ENCODE results near the gene BRPF1.

The BRPF1 gene

GRCh38 chr3:9687514-9687913 is 44.0 kb upstream of the BRPF1 start:
- no peak for DNase-seq (ENCODE audit: extremely low read depth, low read depth)
- TF ChIP-seq, protein P1, sequence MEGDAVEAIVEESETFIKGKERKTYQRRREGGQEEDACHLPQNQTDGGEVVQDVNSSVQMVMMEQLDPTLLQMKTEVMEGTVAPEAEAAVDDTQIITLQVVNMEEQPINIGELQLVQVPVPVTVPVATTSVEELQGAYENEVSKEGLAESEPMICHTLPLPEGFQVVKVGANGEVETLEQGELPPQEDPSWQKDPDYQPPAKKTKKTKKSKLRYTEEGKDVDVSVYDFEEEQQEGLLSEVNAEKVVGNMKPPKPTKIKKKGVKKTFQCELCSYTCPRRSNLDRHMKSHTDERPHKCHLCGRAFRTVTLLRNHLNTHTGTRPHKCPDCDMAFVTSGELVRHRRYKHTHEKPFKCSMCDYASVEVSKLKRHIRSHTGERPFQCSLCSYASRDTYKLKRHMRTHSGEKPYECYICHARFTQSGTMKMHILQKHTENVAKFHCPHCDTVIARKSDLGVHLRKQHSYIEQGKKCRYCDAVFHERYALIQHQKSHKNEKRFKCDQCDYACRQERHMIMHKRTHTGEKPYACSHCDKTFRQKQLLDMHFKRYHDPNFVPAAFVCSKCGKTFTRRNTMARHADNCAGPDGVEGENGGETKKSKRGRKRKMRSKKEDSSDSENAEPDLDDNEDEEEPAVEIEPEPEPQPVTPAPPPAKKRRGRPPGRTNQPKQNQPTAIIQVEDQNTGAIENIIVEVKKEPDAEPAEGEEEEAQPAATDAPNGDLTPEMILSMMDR (IDR thresholded peaks at IDR 0.05; ENCODE audit: low read depth, low read length): no peak

- TF ChIP-seq, protein P1 (IDR thresholded peaks at IDR 0.05; ENCODE audit: low read depth, low read length): no peak
- no peak for DNase-seq (ENCODE audit: extremely low read depth, low read depth)
Observed at GRCh38 chr3:9688961-9689360, 42.6 kb upstream of the BRPF1 start.

- TF ChIP-seq, protein P1 (IDR thresholded peaks at IDR 0.05; ENCODE audit: low read depth, low read length): no peak
Observed at GRCh38 chr3:9689757-9690156, 41.8 kb upstream of the BRPF1 start.

DNA sequence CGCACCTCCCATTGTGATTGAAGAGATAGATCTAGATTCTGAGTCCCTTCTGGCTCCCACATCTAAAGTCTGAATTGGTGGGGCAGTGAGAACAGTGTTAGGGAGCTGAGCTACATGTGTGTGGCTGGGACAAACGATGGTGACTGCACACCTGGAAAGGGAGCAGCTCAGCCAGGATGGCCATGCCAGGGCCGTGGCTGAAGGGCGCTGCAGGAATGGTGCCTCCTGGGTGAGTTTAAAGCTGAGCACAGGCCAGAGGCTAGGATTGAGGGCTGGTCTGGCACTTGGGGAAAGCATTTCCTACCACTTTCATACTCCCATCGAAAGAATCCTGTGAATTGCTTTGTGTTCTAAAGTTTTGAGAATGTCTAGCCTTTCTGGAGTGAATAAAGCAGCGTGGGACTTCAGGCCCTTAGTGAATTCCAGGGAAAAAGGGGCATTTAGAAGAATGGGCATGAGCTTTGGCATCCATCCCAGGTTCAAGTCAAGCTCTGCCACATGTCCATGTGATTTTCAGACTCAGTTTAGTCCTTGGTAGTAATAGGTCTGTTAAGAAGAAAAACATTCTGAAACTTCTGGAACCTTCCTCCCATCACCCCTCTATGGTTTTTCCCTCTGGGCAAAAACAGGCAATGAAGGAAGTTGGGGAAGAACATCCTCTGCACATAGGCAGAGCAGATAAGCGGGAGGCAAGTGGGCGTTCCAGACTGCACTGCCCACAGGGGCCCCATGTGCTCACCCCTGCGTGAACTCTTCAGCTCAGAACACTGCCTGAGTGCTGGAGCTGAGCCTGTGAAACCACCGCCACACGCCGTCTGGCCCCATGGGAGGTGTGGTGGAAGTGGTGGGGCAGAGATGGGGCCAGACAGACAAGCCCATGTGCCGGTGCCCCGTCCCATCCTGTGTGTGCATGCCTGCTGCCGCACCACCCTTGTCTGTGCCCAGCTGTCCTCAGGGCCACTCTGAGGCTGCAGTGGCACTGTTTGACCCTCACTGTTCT is 40.8 kb upstream of the BRPF1 start:
- DNase-seq (ENCODE audit: extremely low read depth, low read depth): no peak
- TF ChIP-seq, protein P1 (IDR thresholded peaks at IDR 0.05; ENCODE audit: low read depth, low read length): no peak

More at GRCh38 chr3:9689757-9690156, 41.8 kb upstream of the BRPF1 start:
- DNase-seq (ENCODE audit: extremely low read depth, low read depth): no peak

GRCh38 chr3:9691636-9692035 is 39.9 kb upstream of the BRPF1 start:
- TF ChIP-seq, protein P1 (IDR thresholded peaks at IDR 0.05; ENCODE audit: low read depth, low read length): no peak
- DNase-seq (ENCODE audit: extremely low read depth, low read depth): no peak

DNA sequence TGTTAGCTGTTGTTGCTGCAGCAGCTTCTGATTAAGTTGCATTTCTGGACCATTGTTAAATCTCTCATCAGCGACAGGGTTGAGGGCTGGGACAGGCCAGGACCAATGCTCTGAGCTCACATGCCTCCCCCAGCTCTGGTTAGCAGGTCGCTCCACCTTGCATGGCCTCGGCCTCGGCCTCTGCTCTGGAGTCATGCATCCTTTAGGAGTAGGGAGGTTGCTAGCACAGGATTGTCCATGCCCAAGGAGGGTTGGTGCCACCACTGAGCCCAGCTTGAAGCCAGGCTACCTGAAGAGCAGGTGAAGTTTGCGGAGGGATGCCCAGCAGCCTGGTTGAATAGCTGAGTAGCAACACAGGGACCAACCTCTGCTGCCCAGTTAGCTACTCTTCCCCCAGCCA is 39.1 kb upstream of the BRPF1 start:
- TF ChIP-seq, protein P1 (IDR thresholded peaks at IDR 0.05; ENCODE audit: low read depth, low read length): no peak
- DNase-seq (ENCODE audit: extremely low read depth, low read depth): no peak

DNA sequence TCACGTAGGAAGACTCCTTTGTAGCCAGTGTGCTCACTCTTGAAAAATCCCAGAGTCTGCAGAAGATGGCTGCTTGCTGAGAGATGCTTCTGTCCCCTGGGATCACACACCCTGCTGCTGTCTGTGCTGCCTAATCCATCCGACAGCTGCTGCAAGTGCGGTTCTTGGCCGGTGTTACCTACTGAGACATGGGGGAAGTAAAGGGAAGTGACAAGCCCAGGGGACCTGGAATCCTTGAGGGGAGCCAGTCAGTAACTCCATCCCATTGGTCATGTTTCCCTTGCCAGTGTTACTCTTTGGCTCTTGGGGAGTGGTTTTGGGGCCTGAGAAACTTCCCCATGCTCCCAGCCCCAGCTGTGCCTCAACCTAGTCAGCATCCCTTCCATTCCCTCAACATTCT is 36.2 kb upstream of the BRPF1 start:
- DNase-seq (ENCODE audit: extremely low read depth, low read depth): no peak
- TF ChIP-seq, protein P1 (IDR thresholded peaks at IDR 0.05; ENCODE audit: low read depth, low read length): no peak

All from AG09319 (cell line).